HG03097 (cell line): ENCODE data around the gene POLL.
"Not testable (repeated sequence)": the region's sequence is repeated elsewhere in the genome, so short reads cannot be mapped to it uniquely, and the experiment has no call there.

Source experiments
- ATAC-seq: cut with Tn5 transposase; IDR thresholded peaks from one replicate; pipeline ENCODE4 v1.9.1; 2021; ENCODE audit not compliant: unreplicated experiment, low FRiP score

POLL gene

GRCh38 chr10:101612086-101612485 is 24.0 kb upstream of the POLL start:
- no peak for ATAC-seq

- ATAC-seq: no peak
Measured at GRCh38 chr10:101611096-101611905, 23.2 kb upstream of the POLL start.

GRCh38 chr10:101609481-101609880 is 21.4 kb upstream of the POLL start:
- no peak for ATAC-seq

GRCh38 chr10:101607124-101607523 is 19.1 kb upstream of the POLL start:
- ATAC-seq: no peak

GRCh38 chr10:101602761-101603398 is 14.8 kb upstream of the POLL start:
- ATAC-seq: no peak

GRCh38 chr10:101601541-101601940 is 13.5 kb upstream of the POLL start:
- no peak for ATAC-seq

- ATAC-seq: no peak
Measured at GRCh38 chr10:101597091-101597900, 9.2 kb upstream of the POLL start.

GRCh38 chr10:101595591-101596433 is 7.8 kb upstream of the POLL start:
- ATAC-seq: no peak

- not testable (repeated sequence) for ATAC-seq
Measured at GRCh38 chr10:101593331-101593730, 5.3 kb upstream of the POLL start.

GRCh38 chr10:101588879-101589278 is 822 bp upstream of the POLL start:
- no peak for ATAC-seq

GRCh38 chr10:101585841-101586240 is 2.2 kb downstream of the POLL start:
- no peak for ATAC-seq

- ATAC-seq: no peak
Measured at GRCh38 chr10:101580486-101581399, 7.3 kb downstream of the POLL start.

- ATAC-seq: no peak
Measured at GRCh38 chr10:101579516-101579870, 8.6 kb downstream of the POLL start.

GRCh38 chr10:101578803-101579515 is 9.1 kb downstream of the POLL start:
- no peak for ATAC-seq

GRCh38 chr10:101578192-101578591 is 9.9 kb downstream of the POLL start:
- ATAC-seq: no peak

- ATAC-seq: no peak
Measured at GRCh38 chr10:101577121-101577871, 10.8 kb downstream of the POLL start.

- no peak for ATAC-seq
Measured at GRCh38 chr10:101576211-101576863, 11.7 kb downstream of the POLL start.
